GM10847 (cell line): ENCODE results near the gene ZFYVE21.
A peak's percentile ranks its signal among the peaks of the same experiment; 100 is the strongest.

Experiments used
- POLR2A ChIP-seq: IDR thresholded peaks from 2 replicates; pipeline ENCODE4 v1.6.1; 2011; ENCODE audit not compliant: insufficient read length; ENCODE audit errors: extremely low read depth

ZFYVE21 gene

GRCh38 chr14:103715052-103716000 is at the start of gene ZFYVE21, which contains the start of gene XRCC3:
Gene ZFYVE21, plus strand, starts transcription at chr14:103715810. Its CDS starts 32 bp downstream, at chr14:103715842.
Gene XRCC3, minus strand, starts transcription at chr14:103715451. Its CDS starts 4,364 bp downstream, at chr14:103711087.
- TF ChIP-seq POLR2A, result peak; percentile 92

GRCh38 chr14:103667671-103668070 is 47.9 kb upstream of the ZFYVE21 start:
- no peak for TF ChIP-seq POLR2A

GRCh38 chr14:103668117-103668516 is 47.5 kb upstream of the ZFYVE21 start:
- no peak for TF ChIP-seq POLR2A

GRCh38 chr14:103669370-103669769 is 46.2 kb upstream of the ZFYVE21 start:
- TF ChIP-seq POLR2A, result no peak

GRCh38 chr14:103671911-103672310 is 43.7 kb upstream of the ZFYVE21 start:
- TF ChIP-seq POLR2A, result no peak

- TF ChIP-seq POLR2A, result no peak
These were observed 39.7 kb upstream of the ZFYVE21 start for GRCh38 chr14:103675957-103676356.

- no peak for TF ChIP-seq POLR2A
These were observed 38.5 kb upstream of the ZFYVE21 start for GRCh38 chr14:103676881-103677675.

- TF ChIP-seq POLR2A, result no peak
These were observed 36.3 kb upstream of the ZFYVE21 start for GRCh38 chr14:103679351-103679750.

- TF ChIP-seq POLR2A, result no peak
These were observed 34.9 kb upstream of the ZFYVE21 start for GRCh38 chr14:103680491-103681231.

GRCh38 chr14:103683139-103683538 is 32.5 kb upstream of the ZFYVE21 start:
- TF ChIP-seq POLR2A, result no peak

- no peak for TF ChIP-seq POLR2A
These were observed 31.1 kb upstream of the ZFYVE21 start for GRCh38 chr14:103684471-103684870.

GRCh38 chr14:103684871-103685270 is 30.7 kb upstream of the ZFYVE21 start:
- no peak for TF ChIP-seq POLR2A

- TF ChIP-seq POLR2A, result no peak
These were observed 30.1 kb upstream of the ZFYVE21 start for GRCh38 chr14:103685276-103686211.
